Measurements from ENCODE around the gene C10orf71. TPM values are rescaled to one million over a fixed set of nuclear protein-coding genes. Genes with fewer than 3 reads are reported as not detected.

The C10orf71 gene
- total RNA-seq, 1 experiment from 2014 or later, result not detected

- H3K79me2 ChIP-seq (ENCODE audit: insufficient read depth, low read length), result no peaks in the 10 kb centered on the region
- RAD21 ChIA-PET (ENCODE audit: low non-redundant PET in 1 of 2, low total read pairs in 2 of 2, uncharacterized antibody in 2 of 2, unreplicated experiment in 2 of 2), result no interaction called here
- H3K27me3 ChIP-seq (ENCODE audit: insufficient read depth, low read length), result no peaks in the 10 kb centered on the region
- intact Hi-C loops (cut with micrococcal nuclease), result no loop called here
- no peaks in the 10 kb centered on the region for H4K20me1 ChIP-seq (ENCODE audit: insufficient read depth)
- DNase-seq (ENCODE audit: low read depth, low spot score) (no peak), ATAC-seq (no peak)
- CTCF ChIA-PET, result no interaction called here
- TF ChIP-seq SRF (IDR thresholded peaks at IDR 0.05; ENCODE audit: low read depth) (no peak), POLR2AphosphoS5 (IDR thresholded peaks at IDR 0.05; ENCODE audit: low read depth, low read length) (no peak), SIN3A (IDR thresholded peaks at IDR 0.05; ENCODE audit: low read depth) (no peak), ELF1 (IDR thresholded peaks at IDR 0.05; ENCODE audit: borderline replicate concordance, low read depth) (no peak), YY1 (IDR thresholded peaks at IDR 0.05; ENCODE audit: extremely low read depth, insufficient replicate concordance, low read depth, low read length) (no peak), EZH2 (IDR thresholded peaks at IDR 0.05) (no peak), SP1 (IDR thresholded peaks at IDR 0.05; ENCODE audit: low read depth) (no peak), JUND (IDR thresholded peaks at IDR 0.05) (no peak), CBX3 (IDR thresholded peaks at IDR 0.05; ENCODE audit: low read depth) (no peak), ZNF274 (IDR thresholded peaks at IDR 0.05; ENCODE audit: low read depth, low read length) (no peak), RAD21 (IDR thresholded peaks at IDR 0.05; ENCODE audit: low read depth) (no peak), CEBPB (IDR thresholded peaks at IDR 0.05; ENCODE audit: low read depth) (no peak), EGR1 (IDR thresholded peaks at IDR 0.05; ENCODE audit: low read depth) (no peak)
- TF ChIP-seq, protein P1, sequence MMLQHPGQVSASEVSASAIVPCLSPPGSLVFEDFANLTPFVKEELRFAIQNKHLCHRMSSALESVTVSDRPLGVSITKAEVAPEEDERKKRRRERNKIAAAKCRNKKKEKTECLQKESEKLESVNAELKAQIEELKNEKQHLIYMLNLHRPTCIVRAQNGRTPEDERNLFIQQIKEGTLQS (IDR thresholded peaks at IDR 0.05), result no peak
- TF ChIP-seq, protein P2, sequence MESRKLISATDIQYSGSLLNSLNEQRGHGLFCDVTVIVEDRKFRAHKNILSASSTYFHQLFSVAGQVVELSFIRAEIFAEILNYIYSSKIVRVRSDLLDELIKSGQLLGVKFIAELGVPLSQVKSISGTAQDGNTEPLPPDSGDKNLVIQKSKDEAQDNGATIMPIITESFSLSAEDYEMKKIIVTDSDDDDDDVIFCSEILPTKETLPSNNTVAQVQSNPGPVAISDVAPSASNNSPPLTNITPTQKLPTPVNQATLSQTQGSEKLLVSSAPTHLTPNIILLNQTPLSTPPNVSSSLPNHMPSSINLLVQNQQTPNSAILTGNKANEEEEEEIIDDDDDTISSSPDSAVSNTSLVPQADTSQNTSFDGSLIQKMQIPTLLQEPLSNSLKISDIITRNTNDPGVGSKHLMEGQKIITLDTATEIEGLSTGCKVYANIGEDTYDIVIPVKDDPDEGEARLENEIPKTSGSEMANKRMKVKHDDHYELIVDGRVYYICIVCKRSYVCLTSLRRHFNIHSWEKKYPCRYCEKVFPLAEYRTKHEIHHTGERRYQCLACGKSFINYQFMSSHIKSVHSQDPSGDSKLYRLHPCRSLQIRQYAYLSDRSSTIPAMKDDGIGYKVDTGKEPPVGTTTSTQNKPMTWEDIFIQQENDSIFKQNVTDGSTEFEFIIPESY (IDR thresholded peaks at IDR 0.05; ENCODE audit: extremely low read depth, insufficient replicate concordance, low read length), result no peak
- TF ChIP-seq, protein P3, sequence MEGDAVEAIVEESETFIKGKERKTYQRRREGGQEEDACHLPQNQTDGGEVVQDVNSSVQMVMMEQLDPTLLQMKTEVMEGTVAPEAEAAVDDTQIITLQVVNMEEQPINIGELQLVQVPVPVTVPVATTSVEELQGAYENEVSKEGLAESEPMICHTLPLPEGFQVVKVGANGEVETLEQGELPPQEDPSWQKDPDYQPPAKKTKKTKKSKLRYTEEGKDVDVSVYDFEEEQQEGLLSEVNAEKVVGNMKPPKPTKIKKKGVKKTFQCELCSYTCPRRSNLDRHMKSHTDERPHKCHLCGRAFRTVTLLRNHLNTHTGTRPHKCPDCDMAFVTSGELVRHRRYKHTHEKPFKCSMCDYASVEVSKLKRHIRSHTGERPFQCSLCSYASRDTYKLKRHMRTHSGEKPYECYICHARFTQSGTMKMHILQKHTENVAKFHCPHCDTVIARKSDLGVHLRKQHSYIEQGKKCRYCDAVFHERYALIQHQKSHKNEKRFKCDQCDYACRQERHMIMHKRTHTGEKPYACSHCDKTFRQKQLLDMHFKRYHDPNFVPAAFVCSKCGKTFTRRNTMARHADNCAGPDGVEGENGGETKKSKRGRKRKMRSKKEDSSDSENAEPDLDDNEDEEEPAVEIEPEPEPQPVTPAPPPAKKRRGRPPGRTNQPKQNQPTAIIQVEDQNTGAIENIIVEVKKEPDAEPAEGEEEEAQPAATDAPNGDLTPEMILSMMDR (IDR thresholded peaks at IDR 0.05 in 2 of 3, conservative IDR thresholded peaks at IDR 0.05 in 1 of 3; ENCODE audit: borderline replicate concordance in 1 of 3, insufficient read depth in 1 of 3, low read depth in 2 of 3, low read length in 2 of 3), result no peak
- no peaks in the 10 kb centered on the region; a peak in 1 of 4 replicates for H3K9me3 ChIP-seq (ENCODE audit: control insufficient read depth in 1 of 2, insufficient read depth in 1 of 2, low read depth in 1 of 2, low read length in 2 of 2)
- no peak overlapping the region for H3K9ac ChIP-seq (ENCODE audit: low read length)
- no peaks in the 10 kb centered on the region for H3K36me3 ChIP-seq (ENCODE audit: control insufficient read depth in 1 of 2, insufficient read depth in 2 of 2, low read length in 2 of 2)
- POLR2A ChIA-PET, result no interaction called here
- H3K9me2 ChIP-seq (ENCODE audit: insufficient read depth), result no peaks in the 10 kb centered on the region
- H2AFZ ChIP-seq (ENCODE audit: low read depth, low read length, poor library complexity, severe bottlenecking), result no peak overlapping the region
- no peak overlapping the region for H3K4me2 ChIP-seq (ENCODE audit: low read length)
- no TSS peak for BruUV-seq (replicated peaks)
- H3K27ac ChIP-seq (ENCODE audit: low read depth, low read length), result no peak overlapping the region
- H3K4me1 ChIP-seq (ENCODE audit: control insufficient read depth in 1 of 2, insufficient read depth in 2 of 2, low read length in 2 of 2), result no peaks in the 10 kb centered on the region
- no peak overlapping the region for H3K4me3 ChIP-seq (replicated peaks in 1 of 2; ENCODE audit: low read depth in 1 of 2, low read length in 2 of 2)
Measured at GRCh38 chr10:49349390-49349789, 50.4 kb downstream of the C10orf71 start.

All from HCT116 (cell line).